Stomach (tissue), 4 donors: ENCODE measurements around the gene WHRN.

Source experiments
- EP300 ChIP-seq: sonication (generic); formaldehyde crosslinking; IDR thresholded peaks from one replicate; pipeline ENCODE4 v1.6.1; 2017; ENCODE audit warnings: antibody characterized with exemption
- POLR2A ChIP-seq, 4 donors: fragments of 450-650 bp; IDR thresholded peaks; one replicate each; pipeline ENCODE4 v1.6.1; 2016; ENCODE audit warnings: antibody characterized with exemption in 4 of 4, control low read depth in 2 of 4, mild to moderate bottlenecking in 1 of 4, moderate library complexity in 1 of 4
- POLR2AphosphoS5 ChIP-seq, 3 donors: sonication (generic); formaldehyde crosslinking; IDR thresholded peaks; one replicate each; pipeline ENCODE4 v1.6.1; 2016; ENCODE audit warnings: antibody characterized with exemption in 3 of 3

DNA sequence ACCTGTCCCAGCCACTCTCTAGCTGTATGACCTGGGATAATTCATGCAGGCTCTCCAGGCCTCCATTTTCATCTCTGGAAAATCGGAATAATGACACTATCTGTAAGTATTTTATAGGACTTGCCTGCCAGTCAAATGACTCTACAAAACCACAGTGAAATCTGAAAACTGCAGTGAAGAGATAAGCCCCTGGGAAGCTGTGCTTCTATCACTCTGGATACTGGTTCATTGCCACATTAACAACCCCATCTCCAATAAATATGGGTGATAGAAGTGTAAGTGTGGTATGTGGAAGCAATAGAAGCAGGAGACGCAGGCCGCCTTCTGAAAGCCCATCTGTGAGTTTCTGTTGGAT, 31.8 kb downstream of the WHRN start:
- TF ChIP-seq POLR2AphosphoS5 (IDR thresholded peaks at IDR 0.05) (no peak), POLR2A (IDR thresholded peaks at IDR 0.05) (no peak), EP300 (no peak)
